GM19328 (cell line): ENCODE data around the gene NGDN.
"Not testable (repeated sequence)": the region's sequence is repeated elsewhere in the genome, so short reads cannot be mapped to it uniquely, and the experiment has no call there.

ENCODE experiments used
- ATAC-seq: cut with Tn5 transposase; IDR thresholded peaks from one replicate; pipeline ENCODE4 v1.9.1; 2021; ENCODE audit warnings: mild to moderate bottlenecking, moderate library complexity; ENCODE audit not compliant: unreplicated experiment

The NGDN gene

GRCh38 chr14:23438101-23438971 lies 31.2 kb upstream of the NGDN start:
- ATAC-seq = no peak

GRCh38 chr14:23439107-23439835 lies 30.2 kb upstream of the NGDN start:
- no peak for ATAC-seq

- no peak for ATAC-seq
Measured at GRCh38 chr14:23441076-23441475, 28.4 kb upstream of the NGDN start.

GRCh38 chr14:23442721-23443356 lies 26.7 kb upstream of the NGDN start:
- no peak for ATAC-seq

- no peak for ATAC-seq
Measured at GRCh38 chr14:23443411-23443812, 26.1 kb upstream of the NGDN start.

GRCh38 chr14:23443881-23444280 lies 25.6 kb upstream of the NGDN start:
- no peak for ATAC-seq

- ATAC-seq = no peak
Measured at GRCh38 chr14:23444314-23444713, 25.2 kb upstream of the NGDN start.

GRCh38 chr14:23445773-23446172 lies 23.7 kb upstream of the NGDN start:
- ATAC-seq = no peak

GRCh38 chr14:23446291-23446851 lies 23.1 kb upstream of the NGDN start:
- no peak for ATAC-seq

GRCh38 chr14:23447361-23448350 lies 21.8 kb upstream of the NGDN start:
- no peak for ATAC-seq

- ATAC-seq = no peak
Measured at GRCh38 chr14:23449314-23449713, 20.2 kb upstream of the NGDN start.

GRCh38 chr14:23450379-23450778 lies 19.1 kb upstream of the NGDN start:
- no peak for ATAC-seq

GRCh38 chr14:23452237-23452636 lies 17.3 kb upstream of the NGDN start:
- no peak for ATAC-seq

GRCh38 chr14:23454445-23454856 lies 15.1 kb upstream of the NGDN start:
- ATAC-seq = no peak

GRCh38 chr14:23456883-23457586 lies 12.5 kb upstream of the NGDN start:
- ATAC-seq = not testable (repeated sequence)

- ATAC-seq = no peak
Measured at GRCh38 chr14:23457587-23458445, 11.7 kb upstream of the NGDN start.

GRCh38 chr14:23460960-23461359 lies 8.5 kb upstream of the NGDN start:
- ATAC-seq = no peak

- no peak for ATAC-seq
Measured at GRCh38 chr14:23464700-23465099, 4.8 kb upstream of the NGDN start.

GRCh38 chr14:23465261-23465660 lies 4.2 kb upstream of the NGDN start:
- no peak for ATAC-seq
